Activated CD4-positive, alpha-beta T cell treated with anti-CD3 and anti-CD28 coated beads, Interleukin-2, amount 50 U/mL, for 16 hours (primary cell): Measurements from ENCODE around the gene MAF.

Experiments
- DNase-seq: peaks from one replicate; pipeline ENCODE4 v3.0.0-alpha.2; 2020

Gene MAF

DNA sequence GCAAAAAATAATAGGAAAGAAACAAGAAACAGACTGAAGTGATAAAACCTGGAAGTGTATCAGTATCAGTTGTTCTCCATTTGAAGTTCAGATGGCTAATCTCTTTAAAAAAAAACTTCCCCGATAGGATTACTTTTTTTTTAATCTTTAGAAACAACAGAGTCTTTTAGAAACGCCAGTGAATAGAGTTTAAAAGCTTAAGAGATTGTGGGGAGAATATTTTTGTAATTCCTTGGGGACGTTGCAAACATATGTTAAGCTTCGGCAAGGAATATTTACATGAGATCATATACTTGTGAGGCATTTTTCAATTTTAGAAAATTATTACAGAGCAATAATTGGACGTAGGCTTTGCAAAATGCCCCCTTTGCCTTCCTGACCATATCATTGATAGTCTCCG, 13.2 kb downstream of the MAF start:
- no peak for DNase-seq

DNA sequence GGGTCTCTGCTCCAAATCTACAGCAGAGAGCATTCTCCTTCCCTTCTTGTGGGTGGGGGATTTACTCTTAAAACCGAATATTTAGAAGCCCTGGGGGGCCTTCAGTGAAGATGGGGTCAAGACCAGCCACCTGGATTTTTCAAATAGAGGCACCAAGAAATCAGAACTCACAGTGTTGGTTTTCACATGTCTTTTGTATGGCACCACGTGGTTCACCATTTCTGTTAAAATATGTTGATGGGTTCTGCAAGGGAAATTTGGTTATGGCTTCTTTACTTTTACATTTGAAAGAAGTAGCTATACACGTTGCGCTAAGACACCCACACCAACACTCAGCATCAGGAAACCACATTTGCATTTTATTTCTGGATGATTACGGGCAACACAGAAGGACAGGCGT, 17.7 kb downstream of the MAF start:
- no peak for DNase-seq

DNA sequence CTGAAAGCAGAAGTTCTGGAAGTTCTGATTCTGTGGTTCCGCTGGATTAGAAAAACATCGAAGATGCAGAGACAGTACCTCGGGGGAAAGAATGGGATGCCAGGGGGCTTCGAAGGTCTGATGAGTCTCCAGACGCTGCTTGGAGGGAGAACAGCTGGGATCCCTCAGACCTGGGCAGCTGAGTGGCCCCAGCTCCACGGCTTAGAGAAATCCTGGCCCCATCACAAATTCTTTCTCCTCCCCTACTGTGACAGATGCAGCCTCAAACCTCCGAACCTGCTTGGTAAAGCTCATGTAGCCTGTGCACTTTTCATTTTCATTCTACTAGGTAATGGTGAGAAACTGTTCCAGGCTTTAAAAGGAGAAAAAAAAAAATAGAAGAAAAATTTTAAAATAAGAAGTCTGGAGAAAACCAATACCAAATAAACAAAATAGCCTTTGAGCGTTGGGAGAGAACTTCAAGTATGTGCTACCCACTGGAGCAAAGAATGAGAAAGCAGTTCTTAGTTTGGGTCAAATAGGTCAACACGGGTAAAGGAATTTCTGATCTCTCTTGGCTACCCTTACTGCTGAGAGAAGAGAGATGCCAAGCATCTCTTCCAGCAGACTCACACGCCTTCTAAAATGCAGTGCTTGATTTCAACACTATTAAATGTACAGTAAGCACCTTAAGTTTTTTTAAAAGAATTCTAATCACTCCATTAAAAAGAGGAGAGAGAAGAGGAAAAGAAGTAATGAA, 19.9 kb downstream of the MAF start:
- DNase-seq = no peak

DNA sequence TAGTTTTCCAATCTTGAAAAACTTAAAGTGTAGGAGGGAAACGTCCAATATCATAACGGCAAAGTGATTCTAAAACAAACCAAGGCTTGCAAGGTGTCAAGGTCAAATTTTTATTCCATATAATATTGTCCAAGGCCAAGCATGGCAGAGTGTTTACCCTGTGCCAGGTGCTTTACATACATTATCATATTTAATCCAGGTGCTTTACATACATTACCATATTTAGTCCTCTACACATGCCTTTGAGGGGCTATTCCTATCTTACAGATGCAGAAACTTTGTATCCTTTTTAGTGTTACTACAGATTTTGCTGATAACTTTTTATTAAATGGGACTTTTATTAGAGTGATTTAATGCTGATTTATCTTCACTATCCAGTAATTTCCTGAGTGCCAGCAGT, 23.9 kb downstream of the MAF start:
- DNase-seq = no peak

DNA sequence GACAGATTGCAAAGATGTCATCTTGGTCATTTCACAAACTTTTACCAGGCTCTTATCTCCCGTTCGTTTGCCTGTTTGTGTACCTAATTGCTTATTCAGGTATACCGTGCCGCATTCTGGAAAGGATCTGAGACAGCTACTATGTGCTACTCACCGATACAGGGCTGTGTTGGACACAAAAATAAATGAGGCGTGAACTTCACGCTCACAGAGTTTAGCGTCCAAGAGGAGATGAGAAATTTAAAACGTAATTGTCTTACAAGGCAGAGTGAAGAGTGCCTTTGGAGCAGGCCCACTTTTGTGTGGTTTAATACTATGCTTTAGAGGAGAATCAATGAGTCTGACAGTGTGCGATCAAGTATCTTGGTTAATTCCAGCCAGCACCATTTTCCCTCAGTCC, 26.7 kb downstream of the MAF start:
- DNase-seq = no peak

DNA sequence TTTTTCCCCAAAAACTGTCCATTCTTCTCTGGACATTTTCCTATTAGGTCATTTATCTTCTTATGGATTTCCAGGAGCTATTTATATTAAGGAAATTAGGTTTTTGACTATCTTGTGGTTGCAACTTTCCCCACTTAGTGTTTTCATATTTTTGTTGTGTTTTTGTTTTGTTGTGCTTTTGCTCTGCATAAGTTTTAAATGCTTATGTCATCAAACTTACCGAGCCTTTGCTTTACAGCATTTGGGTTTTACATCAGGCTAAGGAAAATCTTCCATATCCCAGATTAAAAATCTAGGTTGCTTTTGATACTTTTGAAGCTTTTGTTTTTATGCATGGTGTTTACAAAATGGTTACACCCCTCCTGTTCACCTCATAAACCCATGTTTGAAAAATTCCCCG, 27.5 kb downstream of the MAF start:
- no peak for DNase-seq

DNA sequence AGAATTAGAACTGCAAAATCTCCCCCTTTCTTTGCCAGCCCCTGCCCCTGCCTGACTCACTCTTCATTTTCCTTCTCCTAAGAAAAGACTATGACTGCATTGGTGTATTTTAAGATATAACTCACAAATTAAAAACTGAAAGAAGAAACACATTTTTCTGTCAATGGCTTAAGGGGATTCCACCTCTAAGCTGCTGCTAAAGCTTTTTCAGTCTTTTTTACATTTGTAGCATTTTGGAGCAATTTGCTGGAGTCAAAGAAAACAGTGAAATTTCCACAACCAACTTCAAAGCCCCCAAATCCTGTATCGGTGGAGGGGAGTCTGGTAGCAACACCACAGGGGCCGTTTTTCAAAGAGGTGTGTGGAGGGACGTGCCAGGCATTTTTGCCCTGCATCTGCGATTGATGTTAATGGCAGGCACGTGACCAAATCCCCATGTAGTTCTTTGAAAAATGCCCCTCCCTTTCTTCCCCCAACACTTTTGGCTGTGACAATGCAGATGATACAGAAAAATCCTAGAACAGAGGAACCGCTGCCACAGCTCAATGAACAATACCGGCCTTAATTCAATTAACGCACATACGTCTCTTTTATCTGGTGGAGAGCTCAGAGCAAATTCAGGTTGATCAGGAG, 28.5 kb downstream of the MAF start:
- no peak for DNase-seq

DNA sequence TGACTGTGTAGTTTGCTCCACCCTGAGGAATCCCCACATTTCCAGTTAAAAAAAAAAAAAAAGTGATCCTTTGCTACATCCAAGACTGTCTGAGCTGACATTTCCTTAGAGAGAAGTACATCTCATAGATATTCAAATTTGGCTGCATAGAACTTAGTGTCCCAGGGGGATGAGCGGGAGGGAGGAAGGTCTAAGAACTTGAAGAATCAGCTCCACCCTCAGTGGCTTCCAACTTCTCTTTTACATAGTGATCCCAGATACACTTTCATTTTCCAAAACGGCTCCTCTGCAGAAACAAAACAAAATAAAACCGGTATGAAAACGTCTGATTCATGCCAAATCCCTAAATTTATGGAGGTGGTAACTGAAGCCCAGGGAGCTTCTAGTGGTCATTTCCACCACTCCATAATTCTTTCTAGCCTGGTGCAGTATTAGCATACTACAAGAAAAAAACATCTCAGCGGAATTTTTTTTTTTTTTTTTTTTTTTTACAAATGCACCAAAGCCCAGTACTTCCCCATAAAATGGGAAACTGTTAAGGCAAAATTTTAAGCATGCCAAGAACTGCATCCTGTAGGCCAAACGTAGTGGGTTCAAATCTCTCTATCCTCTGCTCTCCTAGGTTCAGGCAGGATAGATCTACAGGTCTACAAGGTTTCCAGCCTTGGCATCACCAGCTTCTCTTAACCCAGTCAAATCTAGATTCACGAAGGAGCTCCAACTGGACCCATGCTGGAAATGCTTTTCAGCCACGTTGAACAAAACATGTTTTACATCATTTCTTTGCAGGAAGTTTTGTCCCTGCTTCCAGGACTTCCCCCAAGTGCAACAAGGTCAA, 29.3 kb downstream of the MAF start:
- no peak for DNase-seq

DNA sequence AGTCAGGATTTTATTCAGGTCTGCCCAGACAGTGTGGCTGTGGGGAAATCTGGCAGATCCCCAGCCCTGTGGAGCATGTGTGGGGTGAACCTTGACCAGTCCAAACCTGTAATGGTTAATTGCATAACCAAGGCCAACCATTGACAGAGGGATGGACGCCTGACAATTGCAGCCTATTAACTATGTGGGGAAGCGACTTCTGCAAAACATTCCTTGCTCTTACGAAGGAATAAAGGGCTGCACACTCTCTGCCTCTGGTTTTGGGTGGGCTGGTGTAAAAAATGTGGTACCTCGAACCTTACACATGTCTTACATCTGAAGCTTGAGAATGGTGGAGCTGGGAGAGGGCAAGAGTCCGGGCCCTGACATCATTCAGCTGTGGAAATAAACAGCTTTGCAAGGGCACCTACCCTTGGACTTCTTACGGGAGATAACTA, 35.8 kb downstream of the MAF start:
- DNase-seq = no peak

DNA sequence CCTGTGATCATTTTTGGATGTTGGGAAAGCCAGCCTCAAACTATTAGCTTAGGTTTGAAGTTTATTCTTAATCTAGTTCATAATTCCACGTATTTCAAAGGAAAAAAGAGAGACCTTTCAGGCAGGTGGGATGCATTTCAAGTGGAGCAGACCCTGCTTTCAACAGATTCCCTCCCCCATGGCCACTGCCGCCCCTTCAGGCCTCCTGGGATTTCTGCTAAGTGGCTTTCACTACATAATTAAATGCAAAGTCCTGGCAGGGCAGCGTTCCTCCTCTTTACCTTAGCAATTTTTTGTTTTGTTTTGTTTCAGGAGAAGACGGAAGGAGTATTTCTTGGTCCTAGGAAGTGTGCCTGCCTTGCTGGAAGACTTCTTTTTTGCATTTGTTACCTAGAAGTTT, 36.6 kb downstream of the MAF start:
- no peak for DNase-seq

DNA sequence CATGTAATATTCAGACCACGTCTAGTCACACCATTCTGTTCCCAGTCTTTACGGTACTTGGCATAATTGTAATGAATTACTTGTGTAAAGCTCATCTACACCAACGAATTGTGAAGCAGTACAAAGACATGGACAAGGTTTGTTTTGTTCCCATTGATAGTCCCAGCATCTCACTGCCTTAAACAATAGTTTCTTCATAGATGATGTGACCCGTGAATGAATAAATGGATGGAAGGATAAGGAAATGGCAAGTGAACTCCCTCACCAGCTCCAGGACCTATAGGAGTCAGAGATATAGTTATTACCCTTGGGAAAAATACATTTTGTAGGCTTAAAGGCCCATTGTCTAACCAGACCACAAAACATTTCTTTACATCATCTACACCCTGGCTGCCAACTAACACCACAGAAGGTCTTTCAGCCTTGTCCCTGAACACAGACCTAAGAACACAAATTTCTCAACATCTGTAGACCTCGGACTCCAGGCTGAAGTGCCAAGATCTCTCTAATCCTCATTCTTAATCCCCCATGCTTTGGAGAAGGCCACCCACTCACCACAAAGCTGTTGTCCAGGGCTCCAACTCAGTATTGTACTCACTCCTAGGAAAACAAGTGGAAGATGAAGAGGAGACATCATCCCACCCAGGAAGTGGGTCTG, 38.2 kb downstream of the MAF start:
- no peak for DNase-seq

DNA sequence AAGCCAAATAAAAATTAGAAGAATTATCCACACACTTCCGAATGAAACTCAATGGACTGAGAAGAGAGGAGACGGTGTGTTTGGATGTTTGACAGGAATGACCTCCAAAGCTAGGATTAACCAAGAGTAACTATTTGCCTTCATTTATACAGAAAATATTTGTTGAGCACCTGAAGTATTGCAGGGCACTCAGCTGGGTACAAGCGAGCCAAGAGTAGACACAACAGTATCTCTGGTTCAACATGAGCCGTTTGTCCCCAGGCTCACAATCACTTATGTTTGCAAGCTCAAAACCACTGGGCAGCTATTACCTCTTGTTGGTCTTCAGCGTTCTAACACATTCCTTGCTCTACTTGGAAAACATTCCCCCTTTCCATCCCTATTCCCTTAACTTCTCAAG, 38.8 kb downstream of the MAF start:
- no peak for DNase-seq

DNA sequence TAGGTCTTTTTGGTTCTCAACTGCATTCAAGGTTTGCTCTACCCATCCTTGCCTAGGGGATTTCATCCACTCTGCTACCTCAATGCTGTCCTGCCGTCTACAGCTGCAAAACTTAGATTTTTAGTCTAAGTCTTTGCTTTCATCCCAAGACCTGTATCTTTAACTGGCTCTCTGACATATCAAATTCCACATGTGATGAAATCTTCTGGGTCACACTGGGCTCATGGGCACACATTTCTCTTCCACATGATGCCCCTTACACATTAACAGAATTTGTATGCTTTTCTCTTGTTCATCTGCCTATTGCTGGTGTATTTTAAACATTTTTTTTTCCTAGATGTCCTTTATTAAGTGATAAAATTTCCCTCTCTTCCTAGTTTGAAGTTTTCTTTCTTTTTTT, 39.6 kb downstream of the MAF start:
- no peak for DNase-seq

DNA sequence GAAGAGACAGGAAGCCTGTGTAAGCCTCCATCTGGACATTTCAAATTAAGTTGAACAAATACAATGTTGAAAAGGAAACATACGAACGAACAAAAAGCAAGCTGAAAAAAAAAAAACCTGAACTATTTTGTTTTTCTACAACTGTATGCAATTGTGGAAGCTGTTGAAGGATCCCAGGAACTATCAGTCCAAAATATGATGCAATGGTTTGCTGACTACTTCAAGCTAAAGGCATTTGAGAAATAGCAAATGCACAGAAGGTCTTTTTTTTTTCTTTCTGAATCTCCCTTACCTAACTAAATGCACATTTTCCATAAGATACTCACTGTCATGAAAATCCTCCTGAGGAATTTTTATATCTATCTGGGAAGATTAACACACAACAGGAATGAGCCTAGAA, 40.2 kb downstream of the MAF start:
- DNase-seq = no peak

DNA sequence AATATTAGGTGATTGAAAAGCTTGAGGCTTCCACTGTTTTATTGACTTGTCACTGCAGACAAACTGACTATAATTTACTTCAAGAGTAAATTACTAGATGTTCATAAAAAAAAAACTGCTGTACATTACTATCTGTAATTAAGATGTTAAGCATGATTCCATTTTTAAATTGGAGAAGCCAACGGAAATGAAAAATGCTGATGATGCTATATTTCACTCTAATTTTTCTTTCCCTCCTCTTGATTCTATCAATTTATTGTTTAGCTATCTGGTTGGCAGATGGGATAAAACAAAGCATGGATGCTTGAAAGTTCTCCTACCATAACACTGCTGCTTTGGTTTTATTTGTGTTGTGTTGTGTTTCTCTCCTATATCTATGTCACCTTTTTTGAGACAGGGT, 41.0 kb downstream of the MAF start:
- no peak for DNase-seq

DNA sequence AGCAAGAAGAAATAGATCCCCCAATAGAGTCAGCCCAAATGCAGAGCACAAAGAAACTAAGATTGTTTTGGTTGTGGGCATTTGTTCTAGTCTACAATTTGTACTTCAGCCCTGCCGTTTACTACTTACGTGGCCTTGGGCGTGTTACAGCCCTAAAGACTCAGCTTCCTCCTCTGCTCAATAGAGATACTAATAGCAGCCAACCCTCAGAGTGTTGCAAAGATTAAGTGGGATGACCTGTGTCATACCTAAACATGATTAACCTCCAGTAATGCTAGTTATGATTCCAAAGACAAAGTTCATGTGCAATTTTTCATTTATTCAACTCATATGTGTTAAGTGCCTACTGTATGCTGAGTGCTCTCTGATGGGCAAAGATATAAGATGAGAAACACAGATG, 43.1 kb downstream of the MAF start:
- DNase-seq = no peak

DNA sequence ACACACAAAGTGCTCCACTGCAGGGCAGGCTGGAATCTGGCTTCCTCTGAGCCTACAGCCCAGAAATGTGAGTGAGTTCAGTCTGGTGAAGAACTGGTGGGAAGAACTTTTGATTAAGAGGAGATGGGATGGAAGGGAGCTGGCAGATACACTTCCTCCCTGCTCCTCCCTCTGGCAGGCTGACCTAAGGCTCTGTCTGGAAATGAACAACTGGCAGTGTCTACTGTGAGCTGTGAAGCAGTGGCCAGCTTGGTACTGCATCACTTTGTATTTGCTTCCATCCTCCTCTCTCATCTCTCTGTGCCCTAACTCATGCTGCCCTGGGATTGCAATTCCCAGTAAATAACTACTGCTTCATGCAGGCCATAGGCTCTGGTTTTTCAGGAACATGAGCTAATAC, 45.6 kb downstream of the MAF start:
- DNase-seq = no peak

DNA sequence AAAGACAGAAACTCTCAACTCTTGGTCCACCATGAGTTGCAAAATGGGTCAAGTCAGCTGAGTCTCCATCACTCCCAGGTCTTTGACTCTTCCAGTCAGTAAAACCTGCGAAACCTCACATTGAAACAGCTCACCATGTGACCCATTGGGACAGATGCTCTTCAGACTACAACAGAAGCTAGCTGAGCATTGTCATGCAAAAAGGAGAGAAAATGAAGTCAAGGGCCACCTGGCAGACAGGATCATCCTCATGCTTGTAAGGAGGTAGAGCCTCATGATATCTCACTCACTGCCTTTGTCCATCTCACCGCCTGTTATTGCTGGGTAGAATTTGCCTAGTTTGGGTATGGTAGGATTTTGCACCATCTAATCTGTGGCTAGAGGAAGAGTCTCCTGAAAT, 50.2 kb downstream of the MAF start:
- DNase-seq = no peak

DNA sequence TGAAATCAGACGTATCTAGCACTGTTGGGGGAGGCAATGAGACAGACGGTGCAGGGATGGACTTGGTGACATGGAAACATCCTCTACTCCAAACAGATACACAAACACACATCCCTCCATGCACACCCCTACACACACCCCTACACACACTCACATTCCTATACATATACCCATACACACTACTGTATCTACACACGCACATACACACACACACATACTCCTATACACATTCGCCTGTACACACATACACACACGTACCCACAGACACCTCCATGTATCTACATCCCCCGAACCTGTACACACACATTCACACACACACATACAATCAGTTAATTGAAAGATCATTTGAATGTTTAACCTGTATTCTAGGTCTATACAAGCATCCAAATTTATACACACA, 53.5 kb downstream of the MAF start:
- no peak for DNase-seq
